A673 (cell line): Measurements from ENCODE around the gene CRY2.

ENCODE experiments used
- EZH2 ChIP-seq: fragments of 200-600 bp; sonication (generic); IDR thresholded peaks from 2 replicates; pipeline ENCODE4 v1.6.1; 2017; ENCODE audit warnings: borderline replicate concordance, low read depth, mild to moderate bottlenecking, mixed read lengths, antibody characterized with exemption, low read length; ENCODE audit not compliant: poor library complexity, severe bottlenecking
- TF ChIP-seq, protein P1 (sequence below): fragments of 300-800, 200-600 bp; sonication (generic); conservative IDR thresholded peaks from 2 replicates; pipeline ENCODE4 v1.5.1; 2017; ENCODE audit warnings: low read depth, mild to moderate bottlenecking, antibody characterized with exemption, low read length, moderate library complexity, mixed read lengths

DNA sequence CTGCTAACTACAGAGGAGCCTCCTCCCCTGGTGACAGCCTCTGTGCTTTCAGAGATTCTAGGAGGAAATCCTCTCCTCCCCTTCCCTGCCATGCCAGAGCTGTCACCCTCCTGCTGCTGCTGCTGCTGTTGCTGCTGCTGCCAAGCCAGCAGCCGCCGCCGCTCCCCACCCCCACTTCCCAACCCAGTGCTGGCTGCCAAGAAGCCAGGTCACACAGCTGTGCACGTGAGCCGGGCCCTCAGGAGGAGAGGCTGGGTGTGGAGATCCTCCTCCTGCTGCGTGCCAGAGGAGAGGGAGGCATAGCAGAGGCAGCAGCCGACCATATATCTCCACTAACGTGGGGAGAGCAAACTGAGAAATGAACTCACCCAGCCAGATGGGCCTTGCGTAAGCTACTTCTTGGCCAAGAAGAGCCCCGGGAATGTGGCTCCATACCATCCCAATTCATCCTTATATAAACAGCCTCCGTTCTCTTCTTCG is 12.4 kb downstream of the CRY2 start:
- TF ChIP-seq, protein P1, sequence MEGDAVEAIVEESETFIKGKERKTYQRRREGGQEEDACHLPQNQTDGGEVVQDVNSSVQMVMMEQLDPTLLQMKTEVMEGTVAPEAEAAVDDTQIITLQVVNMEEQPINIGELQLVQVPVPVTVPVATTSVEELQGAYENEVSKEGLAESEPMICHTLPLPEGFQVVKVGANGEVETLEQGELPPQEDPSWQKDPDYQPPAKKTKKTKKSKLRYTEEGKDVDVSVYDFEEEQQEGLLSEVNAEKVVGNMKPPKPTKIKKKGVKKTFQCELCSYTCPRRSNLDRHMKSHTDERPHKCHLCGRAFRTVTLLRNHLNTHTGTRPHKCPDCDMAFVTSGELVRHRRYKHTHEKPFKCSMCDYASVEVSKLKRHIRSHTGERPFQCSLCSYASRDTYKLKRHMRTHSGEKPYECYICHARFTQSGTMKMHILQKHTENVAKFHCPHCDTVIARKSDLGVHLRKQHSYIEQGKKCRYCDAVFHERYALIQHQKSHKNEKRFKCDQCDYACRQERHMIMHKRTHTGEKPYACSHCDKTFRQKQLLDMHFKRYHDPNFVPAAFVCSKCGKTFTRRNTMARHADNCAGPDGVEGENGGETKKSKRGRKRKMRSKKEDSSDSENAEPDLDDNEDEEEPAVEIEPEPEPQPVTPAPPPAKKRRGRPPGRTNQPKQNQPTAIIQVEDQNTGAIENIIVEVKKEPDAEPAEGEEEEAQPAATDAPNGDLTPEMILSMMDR, result no peak
- no peak for TF ChIP-seq EZH2
